ENCODE results near the gene DTNA.

DTNA gene

GRCh38 chr18:34847408-34847807 is 137.3 kb downstream of the DTNA start:
- no peak for DNase-seq (ENCODE audit: low read depth in 4 of 4, low spot score in 1 of 4)

GRCh38 chr18:34848156-34848555 is 138.1 kb downstream of the DTNA start:
- no peak for DNase-seq (ENCODE audit: low read depth in 4 of 4, low spot score in 1 of 4)

DNA sequence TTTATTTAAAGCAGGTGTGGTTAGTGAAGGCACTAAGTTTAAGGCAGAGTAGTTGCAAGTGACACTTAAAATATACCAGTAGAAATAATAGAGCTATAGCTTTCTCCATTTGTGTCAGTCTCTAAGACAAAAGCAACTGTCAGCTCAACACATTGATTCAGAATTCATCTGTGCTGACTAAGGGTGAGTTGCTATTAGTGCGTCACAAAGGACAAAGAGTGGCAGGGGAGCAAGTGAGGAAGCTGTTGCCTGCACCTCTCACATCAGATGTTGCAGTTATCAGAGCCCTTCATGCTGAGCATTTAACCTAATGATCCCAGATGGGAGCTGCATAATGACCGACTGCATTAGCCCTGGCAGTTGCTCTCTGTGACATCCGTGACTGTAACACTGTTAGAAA is 138.6 kb downstream of the DTNA start:
- no peak for DNase-seq (ENCODE audit: low read depth in 4 of 4, low spot score in 1 of 4)

- DNase-seq (ENCODE audit: low read depth in 4 of 4, low spot score in 1 of 4) = no peak
Observed at GRCh38 chr18:34857320-34857719, 147.2 kb downstream of the DTNA start.

GRCh38 chr18:34858188-34858587 is 148.1 kb downstream of the DTNA start:
- DNase-seq (ENCODE audit: low read depth in 4 of 4, low spot score in 1 of 4) = no peak

DNA sequence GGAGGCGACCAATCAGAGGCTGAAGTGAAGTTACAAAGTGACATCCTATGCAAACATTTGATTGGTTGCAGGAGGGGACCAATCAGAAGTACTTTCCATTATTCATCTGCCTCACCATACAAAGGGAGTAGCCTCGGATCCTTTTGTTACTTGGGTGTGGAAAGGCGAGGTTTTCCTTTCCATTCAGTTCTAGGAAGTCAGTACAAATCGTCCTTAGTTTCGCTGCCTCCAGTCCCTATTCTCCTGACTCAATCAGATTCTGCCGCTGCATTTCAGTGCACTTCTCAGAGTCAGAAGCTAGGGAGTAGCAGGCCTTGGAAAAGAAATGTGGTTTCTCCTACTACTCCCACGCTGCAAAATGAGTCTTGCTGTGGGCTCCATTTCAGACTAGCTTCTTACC is 149.4 kb downstream of the DTNA start:
- no peak for DNase-seq (ENCODE audit: low read depth in 4 of 4, low spot score in 1 of 4)

- DNase-seq (ENCODE audit: low read depth in 4 of 4, low spot score in 1 of 4) = no peak
Observed at GRCh38 chr18:34862561-34862960, 152.5 kb downstream of the DTNA start.

- no peak for DNase-seq (ENCODE audit: low read depth in 4 of 4, low spot score in 1 of 4)
Observed at GRCh38 chr18:34863702-34864101, 153.6 kb downstream of the DTNA start.

DNA sequence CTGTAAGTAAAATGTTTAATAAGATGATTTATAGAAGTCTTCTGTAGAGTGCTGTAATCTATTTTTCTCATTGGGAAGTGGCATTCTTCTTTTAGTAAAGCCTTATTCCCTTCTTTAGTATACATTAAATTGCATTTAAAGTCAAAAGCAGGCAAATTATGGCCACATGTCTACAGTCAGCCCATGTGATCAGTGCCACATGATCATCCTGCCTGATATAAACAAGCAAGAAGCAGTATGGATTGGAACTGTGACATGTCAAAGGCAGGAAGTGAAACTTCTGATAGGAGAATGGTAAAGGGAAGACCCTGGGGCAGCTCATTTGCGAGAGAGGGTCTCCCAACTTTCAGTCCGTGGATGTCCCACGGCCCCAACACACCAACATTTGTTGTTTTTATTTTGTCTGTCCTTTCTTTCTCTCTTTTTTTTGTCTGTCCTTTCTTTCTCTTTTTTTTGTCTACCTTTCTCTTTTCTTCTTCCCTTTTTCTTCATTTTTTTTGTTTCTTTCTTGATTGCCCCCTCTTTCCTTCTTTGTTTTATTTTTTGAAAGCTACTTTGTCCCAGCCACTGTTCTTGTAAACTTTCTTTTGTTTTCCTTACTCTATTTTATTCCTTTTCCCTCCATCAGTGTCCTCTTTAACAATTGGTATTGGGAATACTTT is 154.9 kb downstream of the DTNA start:
- no peak for DNase-seq (ENCODE audit: low read depth in 4 of 4, low spot score in 1 of 4)

DNA sequence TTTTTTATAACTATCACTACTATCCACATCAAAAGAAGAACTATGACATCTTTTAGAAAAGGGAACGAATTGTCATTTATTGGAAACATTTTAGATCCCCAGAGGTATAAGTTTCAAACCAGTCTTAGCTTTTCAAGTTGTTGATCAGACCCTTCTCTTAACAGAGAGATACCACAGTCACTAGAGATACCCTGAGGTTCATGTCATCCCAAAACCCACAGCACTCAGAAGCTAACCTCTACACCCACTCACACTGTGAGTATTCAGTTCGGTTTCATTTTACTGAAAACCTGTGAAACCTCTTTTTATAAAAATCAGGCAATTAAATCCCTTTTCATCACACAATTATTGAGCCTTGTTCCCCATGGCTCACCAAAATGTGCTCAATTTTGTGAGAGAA is 156.2 kb downstream of the DTNA start:
- no peak for DNase-seq (ENCODE audit: low read depth in 4 of 4, low spot score in 1 of 4)

DNA sequence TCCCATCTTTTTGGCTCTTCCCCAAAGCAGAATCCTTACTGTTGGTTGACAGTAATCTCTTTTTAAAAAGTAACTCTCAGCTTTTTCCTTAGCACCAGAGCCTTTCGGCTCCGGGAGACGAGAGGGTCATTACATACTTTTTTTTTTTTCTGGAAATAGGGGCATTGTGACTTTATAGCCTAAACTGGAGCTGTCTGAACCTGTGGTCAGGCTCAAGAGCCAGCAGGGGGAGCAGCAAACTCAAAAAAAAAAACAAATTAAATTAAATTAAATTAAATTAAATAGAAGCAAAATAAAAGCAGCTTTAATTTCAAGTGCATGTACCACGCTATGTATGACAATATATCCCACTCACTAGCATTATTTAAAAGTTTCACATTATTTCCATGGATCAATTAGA is 156.6 kb downstream of the DTNA start:
- DNase-seq (ENCODE audit: low read depth in 4 of 4, low spot score in 1 of 4) = no peak

DNA sequence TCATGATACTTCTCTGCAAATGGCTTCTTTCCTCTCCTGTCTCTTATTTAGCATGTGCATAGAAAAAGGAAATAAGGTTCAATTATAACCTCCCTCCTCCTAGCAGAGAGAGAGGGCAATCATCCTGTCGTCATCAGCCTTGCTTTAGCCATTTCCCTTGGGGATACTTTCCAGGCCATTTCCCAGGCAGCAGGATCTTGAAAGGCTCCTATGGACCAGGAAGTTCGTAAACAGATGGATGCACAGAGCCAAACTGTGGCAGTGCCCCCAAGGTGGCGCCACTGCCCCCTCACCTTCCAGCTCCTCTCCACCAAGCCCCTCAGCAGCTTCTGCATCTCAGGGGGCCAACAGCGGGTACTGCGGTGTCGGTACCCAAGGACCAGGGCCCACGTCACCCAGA is 157.4 kb downstream of the DTNA start:
- no peak for DNase-seq (ENCODE audit: low read depth in 4 of 4, low spot score in 1 of 4)

DNA sequence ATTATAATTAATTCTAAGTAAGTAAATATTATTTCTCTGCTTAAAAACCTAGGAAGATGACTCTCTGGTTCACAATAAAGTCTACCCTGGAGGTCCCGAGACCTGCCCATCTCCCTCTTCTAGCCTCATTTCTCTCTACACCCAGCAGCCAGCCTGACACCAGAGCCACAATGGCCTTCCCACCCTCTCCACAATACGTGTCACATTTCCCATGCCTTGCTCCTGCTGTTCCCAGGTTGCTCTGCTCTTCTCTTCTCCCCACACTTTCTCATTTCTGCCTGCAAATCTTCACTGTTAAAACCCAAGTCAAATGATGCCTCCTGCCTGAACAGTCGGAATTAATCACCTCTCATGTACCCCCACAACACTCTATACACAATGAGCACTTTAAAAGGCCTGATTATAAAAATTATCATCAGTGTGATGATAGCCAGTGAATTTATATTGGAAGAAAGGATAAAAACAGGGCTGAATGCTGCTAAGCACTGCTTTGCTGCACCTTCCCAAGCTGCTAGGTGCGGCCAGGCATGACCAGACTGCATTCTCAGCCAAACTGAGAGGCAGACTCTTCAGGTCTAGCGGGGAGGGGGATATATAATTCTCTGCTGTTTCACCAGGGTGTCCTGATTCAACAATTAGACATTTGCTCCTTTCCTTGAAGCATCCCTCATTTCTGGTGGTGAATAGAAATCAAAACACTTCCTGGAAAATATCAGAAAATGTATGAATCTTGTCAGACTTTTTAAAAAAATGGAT is 160.6 kb downstream of the DTNA start:
- DNase-seq (ENCODE audit: low read depth in 4 of 4, low spot score in 1 of 4) = no peak

GRCh38 chr18:34871435-34871834 is 161.3 kb downstream of the DTNA start:
- no peak for DNase-seq (ENCODE audit: low read depth in 4 of 4, low spot score in 1 of 4)

- DNase-seq (ENCODE audit: low read depth in 4 of 4, low spot score in 1 of 4) = no peak
Observed at GRCh38 chr18:34872066-34872465, 162.0 kb downstream of the DTNA start.

- no peak for DNase-seq (ENCODE audit: low read depth in 4 of 4, low spot score in 1 of 4)
Observed at GRCh38 chr18:34873986-34874580, 164.0 kb downstream of the DTNA start.

DNA sequence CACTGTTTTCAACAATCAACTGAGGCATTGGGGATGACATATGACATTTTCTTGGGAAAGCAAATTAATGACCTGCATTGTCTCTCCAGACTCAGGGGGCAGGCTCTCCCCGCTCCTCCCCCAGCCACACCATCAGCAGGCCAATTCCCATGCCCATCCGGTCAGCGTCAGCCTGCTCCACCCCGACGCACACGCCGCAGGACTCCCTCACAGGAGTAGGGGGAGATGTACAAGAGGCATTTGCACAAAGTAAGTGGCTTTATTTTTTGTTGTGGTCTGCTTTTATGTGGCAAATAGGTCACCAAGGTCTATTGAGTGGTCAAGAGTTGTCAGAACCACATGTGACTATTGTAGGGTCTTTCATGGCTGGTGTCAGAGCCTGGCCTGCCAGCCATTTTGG is 165.1 kb downstream of the DTNA start:
- no peak for DNase-seq (ENCODE audit: low read depth in 4 of 4, low spot score in 1 of 4)

DNA sequence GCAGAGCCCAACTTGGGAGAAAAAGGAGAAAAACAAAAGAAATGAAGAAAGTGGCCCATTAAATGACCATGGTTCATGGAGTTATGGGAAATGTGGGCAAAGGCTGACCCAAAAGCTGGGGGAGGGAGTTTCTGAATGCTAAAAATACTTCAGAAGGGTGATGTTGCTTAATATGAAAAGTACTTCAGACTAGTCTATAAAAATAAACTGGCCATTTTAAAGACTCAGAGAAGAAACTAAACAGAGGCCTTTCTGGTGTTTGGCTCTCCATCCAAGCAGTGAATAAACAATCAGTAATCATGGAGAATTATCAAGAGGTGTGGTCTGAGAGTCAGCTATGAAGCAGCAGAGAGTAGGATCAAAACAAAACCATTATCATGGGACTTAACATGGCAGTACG is 170.3 kb downstream of the DTNA start:
- DNase-seq (ENCODE audit: low read depth in 4 of 4, low spot score in 1 of 4) = no peak

GRCh38 chr18:34880882-34881834 is 171.1 kb downstream of the DTNA start:
- DNase-seq (ENCODE audit: low read depth in 4 of 4, low spot score in 1 of 4) = no peak

DNA sequence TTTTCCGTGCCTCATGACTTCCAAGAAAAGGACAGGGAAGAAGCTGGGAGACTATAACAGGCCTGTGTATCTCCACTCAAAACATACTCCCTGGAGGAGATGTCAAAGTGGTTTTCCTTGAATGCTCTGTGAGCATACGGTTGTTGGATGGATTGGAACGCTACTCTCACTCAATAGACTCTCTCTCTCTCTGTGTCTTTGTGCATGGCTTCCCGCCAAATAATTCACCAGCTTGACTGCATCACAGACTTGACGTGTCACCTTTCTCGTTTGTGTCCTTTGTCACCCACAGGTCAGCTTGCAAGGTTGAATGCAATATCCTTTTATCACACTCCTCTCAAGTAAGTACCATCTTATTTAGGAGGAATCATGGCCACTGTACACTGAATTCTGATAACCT is 174.3 kb downstream of the DTNA start:
- no peak for DNase-seq (ENCODE audit: low read depth in 4 of 4, low spot score in 1 of 4)

DNA sequence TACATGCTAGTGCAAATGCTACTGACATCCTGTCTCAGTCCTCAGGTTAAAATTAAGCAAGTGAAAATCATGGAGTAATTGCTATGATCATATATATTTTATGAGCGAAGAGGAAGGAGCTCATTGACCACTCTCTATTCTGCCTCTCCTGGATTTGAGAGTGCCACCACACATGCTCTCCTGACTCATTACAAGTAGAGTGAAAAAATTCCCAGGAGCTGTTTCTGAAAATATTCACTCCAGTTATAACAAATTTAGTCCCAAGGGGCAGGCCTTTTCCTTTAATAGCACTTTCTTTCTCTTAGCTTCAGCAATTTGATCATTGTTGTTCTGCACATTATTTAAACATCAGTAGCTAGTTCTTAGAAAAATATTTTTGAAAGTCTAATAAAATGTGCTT is 176.1 kb downstream of the DTNA start:
- no peak for DNase-seq (ENCODE audit: low read depth in 4 of 4, low spot score in 1 of 4)
